Cardiac ventricle fibroblast (primary cell): ENCODE results near the gene NT5DC2. TPM values are rescaled to one million over a fixed set of nuclear protein-coding genes. Genes with fewer than 3 reads are reported as not detected.

ENCODE experiments used
- total RNA-seq: library from RNA; depleted of rRNA; stranded (reverse); fragments of >200 nt; gene quantifications from 2 replicates; pipeline ENCODE4 v1.2.3, GENCODE V29; 2015

NT5DC2 gene
- 67.2 and 86.1 TPM in 2 replicates for total RNA-seq

DNA sequence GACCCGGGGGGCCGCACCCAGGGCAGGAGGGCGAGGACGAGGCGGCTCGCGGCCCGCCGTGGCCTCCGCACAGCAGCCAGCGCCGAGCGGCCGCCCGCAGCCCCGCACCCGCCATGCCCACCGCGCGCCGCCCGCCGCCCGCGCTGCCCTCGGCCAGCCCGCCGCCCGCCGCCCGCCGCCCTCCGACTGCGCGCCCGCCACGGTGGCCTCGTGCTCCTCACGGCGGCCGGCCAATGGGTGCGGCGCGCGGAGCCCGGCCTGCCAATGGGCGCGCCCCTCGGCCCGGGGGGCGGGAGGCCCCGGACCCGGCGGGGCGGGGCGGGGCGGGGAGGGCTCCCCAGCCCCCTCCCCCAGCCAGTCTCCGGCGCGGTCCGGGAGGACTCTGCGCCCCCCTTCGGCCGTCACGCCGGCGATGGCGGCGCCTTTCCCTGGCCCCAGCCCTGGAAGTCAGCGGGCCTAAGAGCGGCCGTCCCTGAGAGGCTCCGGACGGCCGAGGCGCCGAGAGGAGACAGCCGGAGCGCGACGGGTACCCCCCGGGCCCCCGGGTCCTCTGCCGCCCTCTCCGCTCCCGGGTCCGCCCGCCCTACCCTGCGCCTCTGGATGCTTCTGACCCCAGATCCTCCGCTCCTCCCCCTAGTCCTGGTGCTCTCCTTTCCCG, at the start of gene NT5DC2:
TSS of gene NT5DC2 (minus strand) at position 235 of the 658 bp plus-strand sequence. CDS start at position 115, 120 bp downstream.

DNA sequence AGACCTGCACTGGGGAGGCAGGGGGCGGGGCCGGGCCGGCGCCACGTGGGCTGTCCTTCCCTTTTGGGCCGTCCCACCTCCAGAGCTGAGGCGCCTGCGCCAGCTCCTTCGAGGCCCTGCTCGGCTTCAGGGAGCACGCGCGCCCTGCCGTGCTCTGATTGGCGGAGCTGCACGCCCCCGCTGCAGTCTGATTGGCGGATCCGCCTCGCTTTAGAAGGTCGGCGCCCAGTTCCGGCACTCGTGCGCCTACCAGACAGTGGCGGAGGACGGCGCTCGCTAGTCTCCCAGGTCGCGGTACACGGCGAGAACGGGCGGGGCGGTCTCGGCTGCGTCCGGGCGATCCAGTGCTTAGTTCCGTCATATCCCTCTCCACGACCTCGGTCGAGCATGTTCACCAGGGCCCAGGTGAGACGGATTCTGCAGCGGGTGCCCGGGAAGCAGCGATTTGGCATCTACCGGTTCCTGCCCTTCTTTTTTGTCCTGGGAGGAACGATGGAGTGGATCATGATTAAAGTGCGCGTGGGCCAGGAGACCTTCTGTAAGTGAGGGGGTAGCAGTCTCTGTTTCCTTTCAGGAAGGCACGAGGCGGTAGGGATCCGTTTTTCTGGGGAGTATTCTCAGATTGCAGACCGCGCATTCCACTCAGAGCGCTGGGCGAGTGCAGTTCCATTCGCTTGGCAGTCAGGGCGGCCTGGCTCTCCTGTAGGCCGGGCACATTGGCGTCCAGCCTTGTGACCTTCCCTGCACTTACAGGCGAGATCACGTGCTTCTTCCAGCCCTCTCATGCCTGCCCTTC, 2.9 kb upstream of the NT5DC2 start, which contains the start of gene UQCC5:
TSS of gene UQCC5 (plus strand) at position 237 of the 796 bp plus-strand sequence. CDS start at position 388, 151 bp downstream.

DNA sequence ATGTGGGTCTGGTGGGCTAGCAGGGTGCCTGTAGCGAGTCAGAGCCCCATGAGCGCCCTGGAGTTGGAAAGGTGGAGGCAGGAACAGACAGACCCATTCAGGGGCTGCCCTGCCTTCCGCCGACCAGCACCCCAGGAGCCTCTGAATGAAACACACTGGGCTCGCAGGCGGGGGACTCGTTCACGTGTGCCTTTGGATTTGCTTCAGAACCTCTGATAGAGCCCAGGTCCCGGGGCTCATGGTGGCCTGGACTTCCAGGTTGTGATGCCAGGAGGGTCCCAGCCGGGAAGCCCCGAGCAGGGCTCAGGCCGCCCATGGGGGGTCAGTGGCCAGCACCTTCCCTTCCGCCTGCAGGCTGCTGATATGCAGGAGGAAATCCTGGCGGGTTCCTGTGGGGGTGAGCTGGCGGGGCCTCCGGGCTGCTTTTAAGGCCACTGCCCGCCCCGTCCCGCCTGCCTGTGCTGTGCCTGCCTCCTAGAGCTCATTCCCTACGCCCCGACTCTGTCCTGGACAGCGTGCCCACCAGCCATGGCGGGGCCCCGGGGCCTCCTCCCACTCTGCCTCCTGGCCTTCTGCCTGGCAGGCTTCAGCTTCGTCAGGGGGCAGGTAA, 38.7 kb downstream of the NT5DC2 start, which contains the start of gene STAB1:
TSS of gene STAB1 (plus strand) at position 453 of the 610 bp plus-strand sequence. CDS start at position 529, 76 bp downstream.

Other genes starting within 250 kb of the NT5DC2 start
- gene GLYCTK, start 246.0 kb downstream of the NT5DC2 start, total RNA-seq = 2.7 and 3.1 TPM in 2 replicates
- gene DNAH1, start 217.5 kb downstream of the NT5DC2 start, total RNA-seq = 1.9 and 8.8 TPM in 2 replicates
- 50.4 and 57.7 TPM in 2 replicates for gene BAP1, start 123.8 kb downstream of the NT5DC2 start, total RNA-seq
- gene PHF7, start 123.2 kb downstream of the NT5DC2 start, total RNA-seq = 3.6 and 6.6 TPM in 2 replicates
- gene SEMA3G, start 88.8 kb downstream of the NT5DC2 start, total RNA-seq = 0.06 and 0.10 TPM in 2 replicates
- 0.31 TPM in 1 of 2 replicates, not detected in the other for gene TNNC1, start 79.8 kb downstream of the NT5DC2 start, total RNA-seq
- 38.9 and 44.1 TPM in 2 replicates for gene NISCH, start 78.3 kb downstream of the NT5DC2 start, total RNA-seq
- 3.0 and 4.4 TPM in 2 replicates for gene STAB1, start 38.5 kb downstream of the NT5DC2 start, total RNA-seq
- 5.8 and 8.5 TPM in 2 replicates for gene UQCC5, start 2.7 kb upstream of the NT5DC2 start, total RNA-seq
- 36.6 and 42.7 TPM in 2 replicates for gene PBRM1, start 152.1 kb upstream of the NT5DC2 start, total RNA-seq
- 54.0 and 79.2 TPM in 2 replicates for gene GNL3, start 152.2 kb upstream of the NT5DC2 start, total RNA-seq
- gene GLT8D1, start 171.9 kb upstream of the NT5DC2 start, total RNA-seq = 97.8 and 98.1 TPM in 2 replicates
- gene SPCS1, start 172.2 kb upstream of the NT5DC2 start, total RNA-seq = 184 and 227 TPM in 2 replicates
- 9.9 and 11.8 TPM in 2 replicates for gene NEK4, start 237.1 kb upstream of the NT5DC2 start, total RNA-seq
- gene ITIH1, start 243.7 kb upstream of the NT5DC2 start, total RNA-seq = not detected in 2 replicates